GM19351 (cell line): ENCODE data around the gene PCBP3.

ENCODE experiments used
- ATAC-seq: cut with Tn5 transposase; IDR thresholded peaks from one replicate; pipeline ENCODE4 v1.9.1; 2021; ENCODE audit warnings: mild to moderate bottlenecking, moderate library complexity; ENCODE audit not compliant: unreplicated experiment

PCBP3 gene

DNA sequence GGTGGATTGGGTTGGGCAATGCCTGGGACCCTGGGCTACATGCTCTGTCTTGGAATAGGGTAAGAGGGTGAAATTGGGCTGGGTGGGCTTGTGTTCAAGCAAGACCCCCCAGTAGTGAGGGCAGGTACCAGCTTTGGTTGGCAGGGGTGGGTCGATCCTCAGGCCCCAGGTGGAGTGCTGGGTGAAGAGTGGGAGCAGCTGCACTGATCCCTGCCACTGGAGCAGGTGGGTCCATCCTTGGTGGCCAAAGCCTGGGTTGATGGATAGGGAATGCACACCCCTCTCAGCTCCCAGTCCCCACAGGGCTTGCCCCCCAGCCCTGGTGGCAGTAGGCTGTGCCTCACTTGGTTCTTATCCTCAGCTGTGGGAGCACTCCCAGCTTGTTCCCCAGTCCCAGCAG is 135.2 kb downstream of the PCBP3 start:
- ATAC-seq, result no peak

DNA sequence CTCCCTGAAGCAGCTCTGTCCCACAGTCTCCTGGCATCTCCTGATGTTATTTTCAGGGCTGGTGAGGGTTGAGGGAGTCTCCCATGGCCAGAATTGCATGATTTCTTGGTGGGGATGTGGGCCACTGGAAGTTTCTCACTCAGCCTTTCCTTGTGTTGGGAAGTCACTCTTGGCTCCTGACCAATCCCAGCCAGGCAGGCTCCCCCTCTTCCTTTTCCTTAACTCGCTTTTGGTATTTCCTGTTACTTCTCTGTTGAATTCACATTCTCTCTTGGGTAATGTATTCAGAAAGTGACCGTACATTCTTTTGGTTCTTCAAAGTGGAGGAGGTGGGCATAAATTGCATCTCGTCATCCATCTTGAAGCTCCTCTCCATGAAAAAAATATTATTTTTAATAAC is 135.7 kb downstream of the PCBP3 start:
- no peak for ATAC-seq

DNA sequence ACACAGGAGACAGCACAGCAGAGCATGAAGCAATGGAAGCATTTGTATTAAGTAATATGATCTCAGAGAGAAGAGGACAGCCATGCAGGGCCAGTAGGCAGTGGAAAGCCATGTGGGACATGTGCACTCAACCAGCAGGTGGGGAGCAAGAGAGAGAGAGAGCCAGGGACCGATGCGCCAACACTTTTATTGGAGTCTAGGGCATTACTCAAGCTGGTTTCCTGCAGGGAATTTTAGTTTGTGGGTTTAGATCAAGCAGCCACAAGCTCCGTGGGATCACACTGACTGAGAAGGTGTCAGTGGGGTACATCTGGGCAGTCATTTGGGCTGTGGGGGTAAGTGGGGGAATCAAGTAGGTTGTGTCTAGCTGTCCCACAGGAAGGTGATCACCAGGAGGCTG is 137.1 kb downstream of the PCBP3 start:
- ATAC-seq, result no peak

DNA sequence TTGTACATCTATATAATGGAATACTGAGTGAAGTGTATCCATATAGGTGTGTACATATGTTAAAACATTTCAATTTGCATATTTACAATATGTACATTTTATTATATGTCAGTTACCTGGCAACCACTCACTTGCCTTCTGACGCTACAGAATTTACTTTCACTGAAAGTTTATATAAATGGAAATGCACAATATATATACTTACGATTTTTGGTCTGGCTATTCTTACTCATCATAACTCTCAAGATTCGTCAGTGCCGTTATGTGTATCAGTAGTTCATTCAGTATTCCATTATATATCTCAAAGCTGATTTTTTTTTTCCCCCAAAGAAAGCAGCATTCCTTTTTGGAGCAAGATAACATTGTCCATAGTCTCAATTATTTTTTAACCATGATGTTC is 138.2 kb downstream of the PCBP3 start:
- ATAC-seq, result no peak

DNA sequence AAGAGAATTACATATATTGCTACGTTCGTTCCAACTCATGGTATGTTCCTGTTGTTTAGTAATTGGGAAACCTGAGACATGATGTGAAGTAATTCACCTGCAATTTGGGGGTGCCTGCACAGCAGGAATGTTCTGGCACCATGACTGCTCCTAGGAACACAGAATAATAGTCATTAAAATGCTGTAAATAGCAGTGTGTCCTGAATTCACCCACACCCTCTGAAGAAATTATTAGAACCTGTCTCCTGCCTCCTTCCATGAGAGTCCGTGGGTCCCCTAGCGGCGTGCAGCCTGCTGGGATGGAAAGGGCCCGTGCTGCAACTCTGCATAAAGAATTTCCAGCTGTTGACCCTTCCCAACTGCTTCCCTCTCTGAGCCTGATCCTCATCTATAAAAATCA is 143.1 kb downstream of the PCBP3 start:
- no peak for ATAC-seq

DNA sequence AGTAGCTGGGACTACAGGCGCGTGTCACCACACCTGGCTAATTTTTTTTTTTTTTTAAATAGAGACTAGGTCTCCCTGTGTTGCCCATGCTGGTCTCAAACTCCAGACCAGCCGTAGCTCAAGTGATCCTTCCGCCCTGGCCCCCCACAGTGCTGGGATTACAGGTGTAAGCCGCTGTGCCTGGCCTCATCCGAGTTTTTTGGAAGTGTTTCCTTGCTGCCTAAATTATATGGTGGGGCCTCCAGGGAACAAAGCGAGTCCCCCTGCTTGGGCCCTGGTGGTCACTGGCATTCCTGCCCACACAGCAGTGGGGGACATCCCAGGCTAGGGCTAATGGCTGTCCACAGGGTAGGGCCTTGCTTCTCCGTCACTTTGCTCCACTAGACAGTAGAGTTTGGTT is 143.8 kb downstream of the PCBP3 start:
- ATAC-seq, result no peak

DNA sequence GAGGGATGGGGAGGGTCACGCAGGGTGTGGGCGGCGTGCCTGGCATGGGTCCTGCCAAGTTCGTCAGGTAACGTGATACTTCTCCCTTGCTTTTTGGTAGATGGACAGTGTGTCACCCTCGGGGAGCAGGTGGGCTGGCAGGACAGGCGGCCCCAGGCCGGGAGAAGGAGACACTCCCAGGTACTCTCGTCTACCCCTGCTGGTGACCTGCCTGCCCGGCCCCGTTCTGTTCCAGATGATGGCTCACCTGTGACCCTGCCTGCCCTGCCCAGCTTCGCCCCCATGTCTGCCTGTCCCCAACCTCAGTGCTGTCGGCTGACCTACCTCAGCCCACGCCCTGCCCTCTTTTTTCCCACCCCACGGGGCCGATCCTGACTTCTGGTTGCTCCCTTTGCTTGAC is 144.7 kb downstream of the PCBP3 start:
- no peak for ATAC-seq

DNA sequence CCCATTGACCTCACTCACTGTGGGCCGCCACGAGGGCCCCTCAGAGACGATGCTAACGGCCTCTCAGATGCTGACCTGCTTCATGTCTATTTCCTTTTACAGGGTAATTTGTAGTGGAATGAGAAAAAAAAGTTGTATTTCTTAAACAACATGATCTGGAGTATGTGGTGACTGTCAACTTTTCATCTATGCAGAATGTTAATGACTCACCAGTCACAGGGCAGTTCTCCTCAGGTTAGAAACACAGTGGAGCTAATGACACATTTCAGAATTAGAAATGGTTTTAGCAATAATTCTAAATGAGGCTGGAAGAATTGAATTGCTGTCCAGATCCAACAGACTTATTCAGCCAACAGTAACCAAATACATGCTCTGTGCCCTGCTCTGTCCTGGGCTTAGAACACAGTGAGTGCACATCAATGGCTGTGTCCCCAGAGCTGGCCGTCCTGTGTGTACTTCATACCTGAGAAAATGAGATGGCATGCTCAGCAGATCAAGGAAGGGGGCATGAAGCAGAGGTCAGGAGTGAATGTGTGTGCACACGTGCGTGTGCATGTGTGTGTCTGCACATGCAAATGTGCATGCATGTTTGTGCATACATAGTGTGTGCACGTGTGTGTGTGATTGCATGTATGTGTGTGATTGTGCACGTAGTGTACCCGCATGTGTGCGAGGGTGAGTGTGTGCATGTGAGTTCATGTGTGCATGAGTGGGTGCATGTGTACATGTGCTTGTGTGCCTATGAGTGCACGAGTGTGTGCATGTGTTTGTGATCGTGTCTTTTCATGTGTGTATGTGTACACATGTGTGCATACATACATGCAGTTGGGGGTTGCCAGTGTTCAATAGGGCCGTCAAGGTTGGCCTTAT is 145.3 kb downstream of the PCBP3 start:
- no peak for ATAC-seq

DNA sequence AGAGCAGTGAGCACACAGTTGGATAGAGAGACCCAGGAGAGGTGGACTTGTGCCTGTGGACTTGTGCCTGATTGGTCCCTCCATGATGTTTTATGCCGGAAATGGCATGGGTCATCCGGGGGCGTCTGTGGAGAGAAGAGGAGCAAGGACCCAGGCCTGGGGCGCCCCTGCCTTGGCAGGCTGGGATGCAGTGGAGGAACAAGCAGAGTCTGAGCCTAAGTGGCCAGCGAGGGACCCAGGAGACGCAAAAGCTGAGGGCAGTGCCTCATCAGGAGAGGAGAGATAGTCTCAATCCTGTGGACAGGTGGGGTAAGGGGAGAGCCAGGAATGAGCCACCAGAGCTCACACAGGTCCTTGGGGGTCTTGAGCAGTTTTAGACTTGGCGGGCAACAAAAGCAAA is 146.9 kb downstream of the PCBP3 start:
- no peak for ATAC-seq

DNA sequence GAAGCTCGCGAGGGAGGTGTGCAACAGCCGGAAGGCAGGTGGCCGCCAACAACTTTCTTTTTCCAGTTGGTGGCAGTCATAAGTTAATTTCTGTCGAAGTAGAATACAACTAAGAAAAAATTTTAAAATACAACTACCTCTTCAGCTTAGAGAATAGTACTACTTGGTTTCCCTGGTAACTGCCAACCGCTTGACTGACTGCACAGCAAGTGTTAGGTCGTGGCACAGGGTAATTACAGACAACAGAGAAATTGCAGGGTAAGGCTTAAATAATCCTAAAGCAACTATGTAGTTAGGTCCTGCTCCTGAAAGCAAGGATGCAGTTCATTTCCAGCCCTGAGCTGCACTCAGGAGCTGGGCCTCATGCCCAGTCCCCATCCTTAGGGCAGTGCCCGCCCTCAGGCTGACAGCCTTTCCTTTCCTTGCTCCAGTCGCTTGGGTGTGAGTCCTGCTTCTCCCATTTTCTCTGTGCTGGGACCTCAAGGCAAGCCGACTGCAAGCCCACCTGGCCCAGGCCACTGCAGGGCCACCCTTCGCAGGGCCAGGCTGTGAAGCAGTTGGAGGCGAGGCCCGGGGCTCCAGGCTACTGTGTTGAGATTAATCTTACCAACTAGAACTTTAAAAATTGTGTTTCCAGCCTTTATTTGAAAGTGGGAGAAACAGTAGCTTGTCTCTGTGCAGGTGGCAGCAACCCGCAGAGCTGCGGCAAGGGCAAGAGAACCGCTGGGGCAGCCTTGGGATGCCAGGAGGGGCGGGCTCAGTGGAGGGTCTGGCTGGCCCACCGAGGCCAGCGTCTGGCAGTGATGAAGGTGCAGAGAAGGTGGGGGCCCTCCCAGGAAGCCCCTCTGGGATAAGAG is 148.3 kb downstream of the PCBP3 start:
- no peak for ATAC-seq

DNA sequence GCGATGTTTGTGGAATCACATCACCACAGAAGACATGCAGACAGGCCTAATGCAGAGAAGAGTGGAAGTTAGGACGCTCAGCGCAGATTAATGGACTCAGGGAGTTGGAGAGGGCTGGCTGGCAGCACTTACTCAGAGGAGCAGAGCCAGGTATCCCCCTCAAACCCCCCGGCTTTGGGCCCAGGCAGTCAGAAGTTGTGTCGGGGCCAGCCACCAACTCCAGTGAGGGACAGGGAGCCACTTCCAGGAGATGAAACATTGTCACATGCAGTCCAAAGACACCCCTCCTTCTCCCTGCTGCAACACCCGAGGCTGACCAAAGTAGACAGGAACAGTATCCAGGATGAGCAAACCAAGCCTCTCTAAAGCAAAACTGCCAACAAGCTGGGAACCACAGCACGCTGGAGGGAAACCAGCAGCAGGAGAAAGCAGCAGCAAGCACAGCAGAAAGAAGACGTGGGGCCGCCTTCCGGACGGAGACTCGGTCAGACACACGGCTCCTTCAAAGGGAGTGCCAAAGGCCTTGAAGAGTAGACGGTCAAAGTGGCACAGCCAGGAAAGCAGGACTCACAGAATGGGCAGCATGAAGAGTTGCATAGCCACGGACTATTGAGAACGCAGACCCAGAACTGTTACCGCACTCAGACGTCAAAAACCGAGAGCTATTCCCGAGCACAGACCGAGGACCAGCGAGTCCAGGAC is 149.3 kb downstream of the PCBP3 start:
- no peak for ATAC-seq

DNA sequence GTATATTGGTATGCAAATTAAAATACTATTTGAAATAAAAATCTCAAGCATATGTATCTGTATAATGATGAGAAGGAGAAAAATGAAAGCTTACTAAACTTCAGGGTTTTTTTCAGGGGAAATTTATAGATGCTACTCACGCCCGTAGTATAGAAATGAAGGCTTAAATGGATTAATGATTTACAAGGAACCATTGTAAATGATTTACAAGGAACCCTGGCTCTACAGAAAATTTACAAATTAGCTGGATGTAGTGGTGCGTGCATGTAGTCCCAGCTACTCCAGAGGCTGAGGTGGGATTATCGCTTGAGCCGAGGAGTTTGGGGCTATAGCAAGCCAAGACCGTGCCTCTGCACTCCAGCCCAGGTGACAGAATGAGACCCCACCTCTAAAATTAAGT is 150.5 kb downstream of the PCBP3 start:
- ATAC-seq, result no peak

DNA sequence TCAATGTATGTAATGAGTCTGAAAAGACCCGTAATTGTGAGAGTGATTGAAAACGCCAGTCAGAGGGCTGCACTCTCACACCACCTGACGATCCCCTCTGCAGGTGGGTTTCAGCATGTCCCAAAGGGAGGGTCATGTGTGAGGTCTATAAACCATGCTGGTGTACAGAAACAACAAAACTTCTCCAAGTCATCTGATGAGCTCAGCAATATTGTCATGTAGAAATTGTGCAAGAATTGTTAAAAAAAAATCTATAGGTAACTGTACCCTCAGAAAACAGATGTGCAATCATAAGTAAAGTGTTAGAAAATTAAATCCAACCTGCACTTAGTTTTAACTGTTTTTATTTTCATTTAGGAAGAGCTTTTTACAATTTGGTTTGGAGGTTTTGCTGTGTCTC is 152.5 kb downstream of the PCBP3 start:
- no peak for ATAC-seq

DNA sequence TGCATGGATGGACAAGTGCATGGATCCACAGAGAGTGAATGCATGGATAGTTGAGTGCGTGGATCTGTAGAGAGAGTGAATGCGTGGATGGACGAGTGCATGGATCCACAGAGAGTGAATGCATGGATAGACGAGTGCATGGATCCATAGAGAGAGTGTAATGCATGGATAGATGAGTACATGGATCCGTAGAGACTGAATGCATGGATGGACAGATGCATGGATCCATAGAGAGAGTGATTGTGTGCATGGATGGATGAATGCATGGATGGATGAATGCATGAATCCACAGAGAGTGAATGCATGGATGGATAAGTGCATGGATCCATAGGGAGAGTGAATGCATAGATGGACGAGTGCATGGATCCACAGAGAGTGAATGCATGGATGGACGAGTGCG is 153.8 kb downstream of the PCBP3 start:
- ATAC-seq, result no peak

DNA sequence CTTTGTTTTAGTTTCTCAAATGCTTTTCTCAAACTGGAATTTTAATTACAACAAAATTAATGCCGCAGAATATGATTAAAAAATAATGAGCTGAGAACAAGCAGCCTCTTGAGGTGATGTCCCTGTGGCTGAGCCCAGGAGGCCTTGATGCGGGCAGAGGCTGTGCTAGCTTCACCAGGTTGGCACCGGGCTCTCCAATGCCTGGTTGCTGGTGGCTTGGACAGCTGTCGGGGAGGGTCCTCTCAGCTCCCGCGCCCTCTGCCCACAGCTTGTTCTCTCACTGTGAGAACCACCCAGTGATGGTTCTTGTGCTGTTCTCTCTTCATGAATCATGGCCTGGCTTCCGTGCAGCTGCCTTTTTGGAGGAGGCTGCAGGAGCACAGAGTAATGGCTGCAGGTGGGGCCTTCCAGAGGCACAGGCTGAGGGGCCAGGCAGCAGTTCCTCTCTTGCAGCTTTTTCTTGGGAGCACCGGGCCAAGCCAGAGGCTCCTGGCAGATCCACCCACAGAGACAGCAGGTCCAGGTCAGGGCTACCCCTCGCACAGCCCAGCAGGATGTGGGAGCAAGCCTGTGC is 156.3 kb downstream of the PCBP3 start:
- ATAC-seq, result no peak

DNA sequence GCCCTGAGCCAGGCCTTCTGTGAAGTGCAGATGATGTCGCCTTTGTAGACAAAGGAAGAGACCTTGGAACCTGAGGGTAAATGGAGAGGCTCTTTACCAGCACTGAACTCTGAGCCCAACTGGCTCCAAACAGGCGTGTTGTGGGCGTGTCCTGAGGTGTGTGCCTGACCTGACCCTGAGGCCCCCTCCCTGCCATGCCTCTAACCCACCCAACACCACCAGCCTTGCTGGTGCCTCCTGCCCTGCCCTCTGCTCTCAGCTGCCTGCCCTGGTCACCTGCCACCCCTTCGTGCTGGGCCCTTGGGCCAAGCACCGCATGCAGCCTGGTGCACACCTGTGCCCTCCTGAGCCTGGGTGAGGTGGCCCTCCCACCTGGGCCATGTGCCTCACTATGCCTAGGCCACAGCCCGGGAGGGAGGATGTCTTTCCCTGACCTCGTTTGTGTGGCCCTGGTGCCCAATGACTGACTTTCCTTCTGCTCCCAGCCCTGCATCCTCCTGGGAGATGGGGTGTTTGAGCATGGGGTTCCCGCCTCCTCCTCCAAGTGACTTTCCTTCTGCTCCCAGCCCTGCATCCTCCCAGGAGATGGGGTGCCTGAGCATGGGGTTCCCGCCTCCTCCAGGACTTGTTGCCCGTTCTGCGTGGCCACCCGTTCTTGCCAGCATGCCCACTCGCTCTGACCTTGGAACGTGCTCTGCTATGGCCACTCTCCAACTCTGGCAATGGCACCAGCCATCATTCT is 157.0 kb downstream of the PCBP3 start:
- no peak for ATAC-seq

DNA sequence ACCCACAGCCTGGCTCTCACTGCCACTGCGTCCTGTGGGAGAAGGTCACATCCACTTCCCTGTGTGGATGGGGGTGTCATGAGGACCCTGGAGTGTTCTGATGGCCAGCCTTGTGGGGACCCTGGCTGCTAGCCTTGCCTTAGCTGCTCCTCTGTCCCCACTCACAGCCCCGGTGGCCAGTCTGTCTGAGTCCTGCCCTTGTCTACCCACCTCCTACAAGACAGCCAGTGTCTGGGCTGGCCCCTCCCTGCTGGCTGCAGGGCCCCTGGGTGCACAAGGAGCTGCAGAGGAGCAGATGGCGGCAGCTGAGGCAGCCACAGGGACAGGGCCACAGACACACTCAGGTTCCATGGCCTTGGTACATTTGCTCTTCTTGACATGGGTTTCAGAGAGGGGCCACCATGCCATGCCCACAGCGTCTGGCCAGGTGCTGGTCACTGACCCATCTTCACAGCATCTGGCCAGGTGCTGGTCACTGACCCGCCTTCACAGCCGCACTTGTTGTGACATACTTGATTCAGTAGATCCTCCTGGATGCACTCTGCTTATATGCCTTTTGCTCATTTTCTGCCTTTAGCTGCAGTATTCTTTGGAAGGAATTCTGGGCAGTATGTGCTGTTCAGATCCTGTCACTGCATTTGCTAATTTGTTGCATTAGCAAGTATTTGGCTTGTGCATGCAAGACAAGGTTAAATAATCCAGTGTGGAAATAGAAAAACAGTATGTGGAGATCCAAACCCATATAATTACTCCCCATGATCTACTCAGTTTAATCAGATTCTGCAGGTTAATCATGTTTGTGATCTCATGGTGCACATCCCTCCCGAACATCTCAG is 157.8 kb downstream of the PCBP3 start:
- ATAC-seq, result no peak

DNA sequence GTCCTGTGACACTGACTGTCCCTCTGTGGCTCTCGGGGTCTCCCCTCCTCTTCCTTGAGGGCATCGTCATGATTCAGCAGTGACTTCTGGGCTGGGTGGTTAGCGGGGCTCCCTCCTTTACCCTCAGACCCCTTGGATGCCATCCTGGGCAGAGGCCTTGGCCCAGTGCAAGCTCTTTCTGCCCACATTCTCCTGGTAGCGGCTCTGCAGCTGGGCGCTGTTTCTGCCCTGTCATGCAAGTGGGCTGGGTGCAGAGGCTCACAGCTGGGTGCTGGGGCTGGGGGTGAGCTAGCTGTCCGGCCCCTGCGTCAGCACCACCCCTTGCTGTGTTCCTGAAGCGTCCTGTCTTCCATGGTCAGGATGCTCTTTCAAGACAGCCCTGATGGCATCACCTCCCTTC is 158.5 kb downstream of the PCBP3 start:
- no peak for ATAC-seq

DNA sequence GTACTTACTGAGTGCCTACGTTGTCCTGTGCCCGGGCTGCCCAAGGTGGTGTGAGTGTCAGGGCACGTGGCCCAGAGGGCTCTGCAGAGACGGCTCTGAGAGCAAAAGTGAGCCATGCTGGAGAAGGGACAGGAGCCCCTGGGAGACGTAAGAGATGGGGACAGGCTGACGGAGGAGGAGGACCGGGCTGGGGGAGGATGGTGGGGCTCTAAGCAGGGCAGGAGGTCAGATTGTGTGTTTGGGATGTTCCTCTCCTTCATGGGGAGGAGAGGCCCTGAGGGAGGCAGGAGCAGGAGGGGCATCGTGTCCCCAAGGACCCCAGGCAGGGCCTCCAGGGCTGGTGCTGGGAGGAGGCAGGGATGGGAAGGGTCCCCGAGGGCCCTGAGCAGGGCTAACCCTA is 158.9 kb downstream of the PCBP3 start:
- no peak for ATAC-seq
